Type B pancreatic cell (in vitro differentiated cells): ENCODE data around the gene RPS6KL1. TPM values are rescaled to one million over a fixed set of nuclear protein-coding genes. Genes with fewer than 3 reads are reported as not detected.
A peak's percentile ranks its signal among the peaks of the same experiment; 100 is the strongest.

Experiments
- DNase-seq: peaks from one replicate; pipeline ENCODE4 v3.0.0; 2021; ENCODE audit warnings: mixed read lengths; ENCODE audit not compliant: unreplicated experiment; ENCODE audit errors: extremely low spot score
- H3K27ac Mint-ChIP-seq: 2 replicates; pipeline ENCODE4 v1.8.0; 2021; ENCODE audit warnings: mild to moderate bottlenecking, mixed read lengths
- H3K27me3 Mint-ChIP-seq: 2 replicates; pipeline ENCODE4 v1.8.0; 2021; ENCODE audit warnings: mixed read lengths
- H3K36me3 Mint-ChIP-seq: 2 replicates; pipeline ENCODE4 v1.8.0; 2021; ENCODE audit warnings: mixed read lengths
- H3K4me1 Mint-ChIP-seq: one replicate; pipeline ENCODE4 v1.8.0; 2021; ENCODE audit warnings: mixed read lengths; ENCODE audit not compliant: unreplicated experiment
- H3K4me3 Mint-ChIP-seq: 2 replicates; pipeline ENCODE4 v1.8.0; 2021; ENCODE audit warnings: mild to moderate bottlenecking, mixed read lengths
- H3K9me3 Mint-ChIP-seq: 2 replicates; pipeline ENCODE4 v1.8.0; 2021; ENCODE audit warnings: mixed read lengths
- total RNA-seq: library from RNA; stranded (reverse); gene quantifications from 2 replicates; pipeline ENCODE4 v1.2.1, GENCODE V29; 2021; ENCODE audit warnings: low replicate concordance
- TF ChIP-seq, protein P1 (sequence below): fragments of 200-600 bp; sonication (generic); conservative IDR thresholded peaks from 2 replicates; pipeline ENCODE4 v1.5.0; 2021; ENCODE audit warnings: antibody characterized with exemption, mild to moderate bottlenecking

The RPS6KL1 gene
- total RNA-seq, 1 donor from 2014 or later: 7.5 TPM

DNA sequence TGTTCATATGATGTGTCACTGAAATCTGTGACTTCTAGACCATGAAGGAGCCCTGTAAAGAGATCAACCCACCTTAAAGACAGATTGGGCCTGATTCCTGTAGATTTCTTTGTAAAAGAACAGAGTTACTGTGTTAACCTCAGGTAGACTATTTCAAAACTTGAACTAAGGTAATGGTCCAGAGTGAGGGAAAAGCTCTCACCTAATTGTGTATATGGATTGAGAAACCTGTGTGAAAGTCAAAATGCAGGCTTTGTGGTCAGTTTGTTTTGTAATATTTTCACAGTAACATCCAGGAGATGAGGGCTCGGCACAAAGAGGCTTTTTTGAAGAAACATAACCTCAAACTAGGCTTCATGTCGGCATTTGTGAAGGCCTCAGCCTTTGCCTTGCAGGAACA is 25.0 kb downstream of the RPS6KL1 start:
- TF ChIP-seq, protein P1, sequence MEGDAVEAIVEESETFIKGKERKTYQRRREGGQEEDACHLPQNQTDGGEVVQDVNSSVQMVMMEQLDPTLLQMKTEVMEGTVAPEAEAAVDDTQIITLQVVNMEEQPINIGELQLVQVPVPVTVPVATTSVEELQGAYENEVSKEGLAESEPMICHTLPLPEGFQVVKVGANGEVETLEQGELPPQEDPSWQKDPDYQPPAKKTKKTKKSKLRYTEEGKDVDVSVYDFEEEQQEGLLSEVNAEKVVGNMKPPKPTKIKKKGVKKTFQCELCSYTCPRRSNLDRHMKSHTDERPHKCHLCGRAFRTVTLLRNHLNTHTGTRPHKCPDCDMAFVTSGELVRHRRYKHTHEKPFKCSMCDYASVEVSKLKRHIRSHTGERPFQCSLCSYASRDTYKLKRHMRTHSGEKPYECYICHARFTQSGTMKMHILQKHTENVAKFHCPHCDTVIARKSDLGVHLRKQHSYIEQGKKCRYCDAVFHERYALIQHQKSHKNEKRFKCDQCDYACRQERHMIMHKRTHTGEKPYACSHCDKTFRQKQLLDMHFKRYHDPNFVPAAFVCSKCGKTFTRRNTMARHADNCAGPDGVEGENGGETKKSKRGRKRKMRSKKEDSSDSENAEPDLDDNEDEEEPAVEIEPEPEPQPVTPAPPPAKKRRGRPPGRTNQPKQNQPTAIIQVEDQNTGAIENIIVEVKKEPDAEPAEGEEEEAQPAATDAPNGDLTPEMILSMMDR: no peak
- peak overlapping the region; percentile 48 for H3K27ac Mint-ChIP-seq
- no peaks in the 10 kb centered on the region for H3K9me3 Mint-ChIP-seq
- H3K36me3 Mint-ChIP-seq: peaks cover 29% of the 10 kb centered on the region
- H3K27me3 Mint-ChIP-seq: no peaks in the 10 kb centered on the region
- no peak for DNase-seq
- H3K4me1 Mint-ChIP-seq: no peaks in the 10 kb centered on the region
- no peak overlapping the region for H3K4me3 Mint-ChIP-seq

DNA sequence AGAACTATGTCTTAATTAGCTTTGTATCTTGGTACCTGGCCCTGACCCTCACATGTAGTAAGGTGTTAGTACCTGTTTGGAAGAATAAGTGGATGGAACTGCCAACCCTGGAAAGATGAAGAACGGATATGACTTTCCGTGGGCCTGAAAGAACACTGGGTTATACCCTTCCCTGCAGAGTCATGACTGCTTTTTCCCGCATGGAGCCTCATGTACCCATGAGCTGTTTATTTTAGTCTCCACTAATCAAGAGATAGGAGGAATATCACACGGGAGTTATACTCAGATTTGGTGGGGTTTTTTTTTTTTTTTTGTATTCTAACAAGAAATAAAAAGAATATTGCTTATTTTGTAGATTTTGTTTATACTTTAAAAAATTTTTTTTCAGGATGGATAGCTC is 25.4 kb downstream of the RPS6KL1 start:
- no peak overlapping the region for H3K27ac Mint-ChIP-seq
- H3K4me3 Mint-ChIP-seq: no peak overlapping the region
- no peaks in the 10 kb centered on the region for H3K9me3 Mint-ChIP-seq
- no peaks in the 10 kb centered on the region for H3K27me3 Mint-ChIP-seq
- H3K4me1 Mint-ChIP-seq: no peaks in the 10 kb centered on the region
- TF ChIP-seq, protein P1: no peak
- no peak for DNase-seq
- H3K36me3 Mint-ChIP-seq: peaks cover 29% of the 10 kb centered on the region

DNA sequence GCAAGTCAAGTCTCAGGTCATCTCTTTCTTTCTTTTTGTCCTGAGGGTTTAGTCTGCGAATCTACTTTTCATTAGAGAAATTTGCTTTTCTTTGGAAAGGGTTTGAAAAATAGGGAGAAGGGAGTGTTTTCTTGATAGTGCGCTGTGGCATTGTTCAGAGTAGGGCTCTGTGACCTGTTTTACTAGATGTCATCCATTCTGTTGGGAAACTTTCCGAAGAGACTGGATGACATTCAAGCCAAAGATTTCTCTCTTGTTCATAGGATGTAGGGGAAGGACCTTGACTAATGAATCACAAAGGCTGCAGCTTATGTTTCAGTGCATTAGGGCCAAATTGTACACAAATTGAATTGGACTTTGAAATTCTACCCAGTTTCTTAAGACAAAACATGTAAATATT is 26.7 kb downstream of the RPS6KL1 start:
- H3K4me3 Mint-ChIP-seq: no peak overlapping the region
- no peaks in the 10 kb centered on the region for H3K4me1 Mint-ChIP-seq
- H3K27ac Mint-ChIP-seq: no peak overlapping the region
- TF ChIP-seq, protein P1: no peak
- no peak for DNase-seq
- no peaks in the 10 kb centered on the region for H3K27me3 Mint-ChIP-seq
- H3K9me3 Mint-ChIP-seq: no peaks in the 10 kb centered on the region
- H3K36me3 Mint-ChIP-seq: peaks cover 29% of the 10 kb centered on the region

DNA sequence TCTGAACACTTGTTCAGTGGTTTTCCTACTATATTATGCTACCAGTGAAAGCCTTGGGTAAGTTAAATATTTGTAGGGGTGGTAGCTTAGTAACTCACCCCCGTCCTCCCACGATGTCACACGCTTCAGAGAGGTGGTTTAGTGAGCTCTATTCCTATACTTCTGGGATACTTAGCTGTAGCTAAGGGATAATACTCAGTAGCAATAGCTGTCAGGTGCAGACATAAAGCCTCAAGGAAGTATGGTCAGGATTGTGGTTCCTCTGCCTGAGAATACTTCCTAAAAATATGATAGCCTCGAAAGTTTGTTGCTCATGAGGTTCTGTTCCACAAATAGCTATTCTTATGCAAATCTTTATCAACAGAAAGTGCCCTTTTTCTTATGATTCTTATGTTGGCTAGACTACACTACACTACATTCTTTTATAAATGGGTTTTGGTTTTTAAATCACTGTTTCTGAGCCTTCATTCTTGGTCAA is 29.4 kb downstream of the RPS6KL1 start:
- Mint-ChIP-seq H3K27me3 (no peaks in the 10 kb centered on the region), H3K9me3 (no peaks in the 10 kb centered on the region), H3K4me1 (no peaks in the 10 kb centered on the region), H3K27ac (no peak overlapping the region), H3K4me3 (no peak overlapping the region), H3K36me3 (peaks cover 20% of the 10 kb centered on the region)
- no peak for DNase-seq
- TF ChIP-seq, protein P1: no peak

DNA sequence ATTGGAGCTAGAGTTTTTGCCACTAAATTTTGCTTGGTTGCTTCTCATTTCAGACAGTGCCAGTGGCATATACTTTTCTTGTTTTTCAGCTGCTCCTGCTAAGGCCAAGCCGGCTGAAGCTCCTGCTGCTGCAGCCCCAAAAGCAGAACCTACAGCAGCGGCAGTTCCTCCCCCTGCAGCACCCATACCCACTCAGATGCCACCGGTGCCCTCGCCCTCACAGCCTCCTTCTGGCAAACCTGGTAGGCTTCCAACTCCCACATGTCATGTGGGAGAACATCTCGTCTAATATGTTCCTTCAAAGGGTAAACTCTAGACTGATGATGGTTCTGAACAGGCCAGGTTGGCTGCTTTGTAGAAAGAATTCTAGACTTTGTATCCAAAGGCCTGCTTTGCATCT is 30.3 kb downstream of the RPS6KL1 start:
- Mint-ChIP-seq H3K36me3 (peaks cover 18% of the 10 kb centered on the region), H3K27me3 (no peaks in the 10 kb centered on the region), H3K4me1 (peaks cover 6% of the 10 kb centered on the region), H3K4me3 (no peak overlapping the region), H3K27ac (no peak overlapping the region), H3K9me3 (no peaks in the 10 kb centered on the region)
- TF ChIP-seq, protein P1: no peak
- DNase-seq: no peak

DNA sequence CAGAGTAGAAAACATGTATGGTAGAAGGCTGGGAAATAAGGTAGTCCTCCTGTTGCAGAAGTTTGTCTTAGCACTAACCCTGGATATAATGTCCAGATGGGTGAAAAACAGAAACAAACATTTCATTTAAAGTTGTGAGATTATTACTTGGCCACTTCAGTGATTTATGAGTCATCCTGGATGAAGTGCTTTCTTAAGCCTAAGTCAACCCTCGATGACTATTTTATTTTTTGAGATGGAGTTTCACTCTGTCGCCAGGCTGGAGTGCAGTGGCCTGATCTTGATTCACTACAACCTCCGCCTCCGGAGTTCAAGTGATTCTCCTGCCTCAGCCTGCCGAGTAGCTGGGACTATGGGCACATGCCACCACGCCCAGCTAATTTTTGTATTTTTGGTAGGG is 31.2 kb downstream of the RPS6KL1 start:
- Mint-ChIP-seq H3K36me3 (peaks cover 14% of the 10 kb centered on the region), H3K4me3 (no peak overlapping the region), H3K27ac (no peak overlapping the region), H3K9me3 (no peaks in the 10 kb centered on the region), H3K4me1 (peaks cover 6% of the 10 kb centered on the region), H3K27me3 (no peaks in the 10 kb centered on the region)
- no peak for DNase-seq
- TF ChIP-seq, protein P1: no peak
